GM23338 (cell line): ENCODE results near the gene COL18A1.

ENCODE experiments used
- CTCF ChIP-seq, 2 experiments: fragments of 200-600 bp in 1 of 2; sonication (generic) in 1 of 2; conservative IDR thresholded peaks; 2 replicates each; pipeline versions ENCODE4 v1.5.1 to v1.6.1; 2016 to 2017; ENCODE audit warnings: antibody characterized with exemption in 2 of 2, low read depth in 2 of 2, mild to moderate bottlenecking in 2 of 2, moderate library complexity in 1 of 2
- STAT1 ChIP-seq: IDR thresholded peaks from one replicate; pipeline ENCODE4 v1.6.1; 2016; ENCODE audit warnings: antibody characterized with exemption; ENCODE audit not compliant: unreplicated experiment

GRCh38 chr21:45562965-45563364 lies 158.0 kb downstream of the COL18A1 start:
- TF ChIP-seq STAT1 (no peak), CTCF (conservative IDR thresholded peaks at IDR 0.05; ENCODE audit: low read depth in 2 of 2) (no peak)
